Left lung (tissue), 10 donors: Measurements from ENCODE around the gene FRS2. TPM values are rescaled to one million over a fixed set of nuclear protein-coding genes. Genes with fewer than 3 reads are reported as not detected.

ENCODE experiments used
- ATAC-seq: fragments of 200-7000 bp; cut with Tn5 transposase; one replicate; pipeline ENCODE4 v1.9.1; 2020; ENCODE audit warnings: moderate library complexity
- DNase-seq, 4 donors: peaks; one replicate each; pipeline ENCODE4 v3.0.0-alpha.2; 2013 to 2020
- H3K27ac ChIP-seq, 2 donors: fragments of 200-600 bp; sonication (generic) in 1 of 2; one replicate each; pipeline versions ENCODE4 v1.5.0 to v1.8.0; 2020 to 2021
- H3K27me3 ChIP-seq, 2 donors: fragments of 200-600 bp; sonication (generic) in 1 of 2; one replicate each; pipeline versions ENCODE4 v1.5.0 to v1.8.0; 2020 to 2021
- H3K36me3 ChIP-seq, 2 donors: fragments of 200-600 bp; sonication (generic) in 1 of 2; one replicate each; pipeline versions ENCODE4 v1.5.0 to v1.8.0; 2020 to 2021
- H3K4me1 ChIP-seq, 2 donors: fragments of 200-600 bp; one replicate each; pipeline ENCODE4 v1.8.0; 2021
- H3K4me3 ChIP-seq, 2 donors: fragments of 200-600 bp; sonication (generic) in 1 of 2; one replicate each; pipeline versions ENCODE4 v1.5.0 to v1.8.0; 2020 to 2021; ENCODE audit warnings: mild to moderate bottlenecking in 1 of 2
- H3K9me3 ChIP-seq, 2 donors: fragments of 200-600 bp; sonication (generic) in 1 of 2; one replicate each; pipeline versions ENCODE4 v1.5.0 to v1.8.0; 2020 to 2021
- intact Hi-C, 2 donors: fragments of 100-400 bp; cut with DNase I; formaldehyde crosslinking; loops; one replicate each; pipeline versions ENCODE4 v1.11.2 to v1.14.2; 2022
- polyA plus RNA-seq, 6 donors: library from polyadenylated mRNA; unstranded; fragments of 120-200 nt; gene quantifications; one replicate each; pipeline ENCODE4 v1.2.1, GENCODE V29; 2013; ENCODE audit not compliant: insufficient read length in 6 of 6
- total RNA-seq, 2 donors: library from RNA; stranded (reverse); fragmentation: NEBNext Ultra II Directional; extraction: Animal tissue kit (Norgen Biotek cat#: 25700); gene quantifications; one replicate each; pipeline ENCODE4 v1.2.1, GENCODE V29; 2021
- TF ChIP-seq, protein P1 (sequence below), 2 donors: fragments of 200-600 bp; sonication (generic) in 1 of 2; IDR thresholded peaks; one replicate each; pipeline versions ENCODE4 v1.5.0 to v1.8.0; 2021; ENCODE audit warnings: antibody characterized with exemption in 2 of 2
- donor health status: DM: no; HTN: yes; CAD: no.
- donor health status: DM: no; HTN: no; CAD: no.

The FRS2 gene
- total and polyA plus RNA-seq, 8 donors, result 28.9 to 49.4 (median 43.6) TPM

DNA sequence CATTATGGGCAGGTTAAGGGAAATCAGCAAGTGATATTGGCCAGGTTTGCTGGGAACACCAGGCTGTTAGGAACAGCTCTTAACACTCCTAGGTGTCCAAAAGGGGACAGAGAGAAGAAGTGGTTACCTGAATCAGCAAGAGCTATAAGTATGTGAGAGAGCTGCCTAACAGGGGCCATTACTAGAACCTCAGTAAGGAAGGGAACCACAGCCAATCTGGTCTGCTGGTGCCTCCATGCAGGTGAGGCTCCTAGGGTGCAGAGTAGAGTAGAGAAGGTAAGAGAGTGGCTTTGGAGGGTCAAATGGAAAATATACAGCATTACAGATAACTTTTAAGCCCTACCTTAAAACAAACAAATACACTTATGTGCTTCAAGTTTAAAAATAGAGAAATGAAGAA is 78.5 kb downstream of the FRS2 start:
- intact Hi-C loops, result no loop called here
- H3K27ac ChIP-seq, result no peak overlapping the region
- ATAC-seq, result no peak
- H3K9me3 ChIP-seq, result peaks cover 0 to 9% of the 10 kb centered on the region in 2 donors
- no peaks in the 10 kb centered on the region for H3K36me3 ChIP-seq
- DNase-seq, result no peak
- H3K27me3 ChIP-seq, result no peaks in the 10 kb centered on the region
- TF ChIP-seq, protein P1, sequence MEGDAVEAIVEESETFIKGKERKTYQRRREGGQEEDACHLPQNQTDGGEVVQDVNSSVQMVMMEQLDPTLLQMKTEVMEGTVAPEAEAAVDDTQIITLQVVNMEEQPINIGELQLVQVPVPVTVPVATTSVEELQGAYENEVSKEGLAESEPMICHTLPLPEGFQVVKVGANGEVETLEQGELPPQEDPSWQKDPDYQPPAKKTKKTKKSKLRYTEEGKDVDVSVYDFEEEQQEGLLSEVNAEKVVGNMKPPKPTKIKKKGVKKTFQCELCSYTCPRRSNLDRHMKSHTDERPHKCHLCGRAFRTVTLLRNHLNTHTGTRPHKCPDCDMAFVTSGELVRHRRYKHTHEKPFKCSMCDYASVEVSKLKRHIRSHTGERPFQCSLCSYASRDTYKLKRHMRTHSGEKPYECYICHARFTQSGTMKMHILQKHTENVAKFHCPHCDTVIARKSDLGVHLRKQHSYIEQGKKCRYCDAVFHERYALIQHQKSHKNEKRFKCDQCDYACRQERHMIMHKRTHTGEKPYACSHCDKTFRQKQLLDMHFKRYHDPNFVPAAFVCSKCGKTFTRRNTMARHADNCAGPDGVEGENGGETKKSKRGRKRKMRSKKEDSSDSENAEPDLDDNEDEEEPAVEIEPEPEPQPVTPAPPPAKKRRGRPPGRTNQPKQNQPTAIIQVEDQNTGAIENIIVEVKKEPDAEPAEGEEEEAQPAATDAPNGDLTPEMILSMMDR (IDR thresholded peaks at IDR 0.05), result no peak
- no peak overlapping the region for H3K4me3 ChIP-seq
- H3K4me1 ChIP-seq, result peaks cover 0 to 4% of the 10 kb centered on the region in 2 donors

- Histone ChIP-seq H3K9me3 (no peaks in the 10 kb centered on the region), H3K36me3 (no peaks in the 10 kb centered on the region), H3K4me3 (no peak overlapping the region), H3K27ac (no peak overlapping the region), H3K27me3 (no peaks in the 10 kb centered on the region), H3K4me1 (peaks cover 7 to 13% of the 10 kb centered on the region in 2 donors)
- TF ChIP-seq, protein P1 (IDR thresholded peaks at IDR 0.05), result no peak
- DNase-seq (no peak), ATAC-seq (no peak)
- intact Hi-C loops, result no loop called here
Measured at GRCh38 chr12:69550569-69551350, 80.6 kb downstream of the FRS2 start.

- no peaks in the 10 kb centered on the region for H3K27me3 ChIP-seq
- H3K4me3 ChIP-seq, result no peak overlapping the region
- no peaks in the 10 kb centered on the region for H3K9me3 ChIP-seq
- DNase-seq (peak in 2 of 4 donors; percentile 42 to 80), ATAC-seq (peak; percentile 87)
- H3K4me1 ChIP-seq, result peaks cover 7 to 13% of the 10 kb centered on the region in 2 donors
- intact Hi-C loops, result no loop called here
- TF ChIP-seq, protein P1 (IDR thresholded peaks at IDR 0.05), result no peak
- peak overlapping the region; percentile 15 to 41 for H3K27ac ChIP-seq
- no peaks in the 10 kb centered on the region for H3K36me3 ChIP-seq
Measured at GRCh38 chr12:69553628-69554248, 83.5 kb downstream of the FRS2 start.

DNA sequence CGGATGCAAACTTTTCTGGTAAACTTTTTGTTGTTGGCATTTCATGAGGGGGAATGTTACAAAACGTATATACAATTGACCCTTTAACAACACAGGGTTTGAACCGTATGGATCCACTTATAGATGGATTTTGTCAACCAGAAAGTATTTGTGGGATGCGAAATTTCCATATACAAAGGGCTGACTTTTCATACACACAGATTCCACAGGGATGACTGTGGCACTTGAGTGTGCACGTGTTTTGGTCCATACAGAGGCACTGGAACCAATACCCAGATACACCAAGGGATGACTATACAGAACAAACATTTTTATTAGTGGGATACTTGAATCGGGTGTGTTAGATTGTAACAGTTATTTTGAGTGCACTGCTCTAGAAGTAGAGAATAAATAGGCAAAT is 85.3 kb downstream of the FRS2 start:
- TF ChIP-seq, protein P1 (IDR thresholded peaks at IDR 0.05), result no peak
- no peak overlapping the region for H3K4me3 ChIP-seq
- no peaks in the 10 kb centered on the region for H3K36me3 ChIP-seq
- no peak overlapping the region for H3K27ac ChIP-seq
- intact Hi-C loops, result no loop called here
- no peaks in the 10 kb centered on the region for H3K27me3 ChIP-seq
- DNase-seq (no peak), ATAC-seq (peak; percentile 68)
- H3K9me3 ChIP-seq, result no peaks in the 10 kb centered on the region
- peaks cover 7 to 13% of the 10 kb centered on the region in 2 donors for H3K4me1 ChIP-seq

- H3K36me3 ChIP-seq, result no peaks in the 10 kb centered on the region
- no peak for DNase-seq
- no peaks in the 10 kb centered on the region for H3K27me3 ChIP-seq
- no peaks in the 10 kb centered on the region for H3K9me3 ChIP-seq
- TF ChIP-seq, protein P1 (IDR thresholded peaks at IDR 0.05), result no peak
- ATAC-seq, result no peak
- intact Hi-C loops, result no loop called here
- no peak overlapping the region for H3K27ac ChIP-seq
- H3K4me1 ChIP-seq, result peaks cover 7 to 13% of the 10 kb centered on the region in 2 donors
- no peak overlapping the region for H3K4me3 ChIP-seq
Measured at GRCh38 chr12:69556383-69556782, 86.2 kb downstream of the FRS2 start.
